H9 (cell line): ENCODE results near the gene ENPP5. TPM values are rescaled to one million over a fixed set of nuclear protein-coding genes. Genes with fewer than 3 reads are reported as not detected.

Source experiments
- DNase-seq: peaks from one replicate; pipeline ENCODE4 v3.0.0-alpha.2; 2017
- H2AFZ ChIP-seq: one replicate; pipeline ENCODE4 v1.6.1; 2013; ENCODE audit warnings: mild to moderate bottlenecking, low read length, control low read depth, moderate library complexity
- H2AK5ac ChIP-seq: 2 replicates; pipeline ENCODE4 v1.6.1; 2013; ENCODE audit warnings: low read length, control low read depth, mixed read lengths; ENCODE audit not compliant: insufficient read length
- H2BK120ac ChIP-seq: one replicate; pipeline ENCODE4 v1.6.1; 2013; ENCODE audit warnings: low read depth, mild to moderate bottlenecking, low read length, control low read depth, inconsistent platforms; ENCODE audit not compliant: poor library complexity, severe bottlenecking
- H2BK12ac ChIP-seq: 2 replicates; pipeline ENCODE4 v1.6.1; 2013; ENCODE audit warnings: low read length, control low read depth, mixed read lengths, low read depth; ENCODE audit not compliant: insufficient read length
- H2BK15ac ChIP-seq: 2 replicates; pipeline ENCODE4 v1.6.1; 2013; ENCODE audit warnings: low read depth, low read length, control low read depth
- H2BK20ac ChIP-seq: one replicate; pipeline ENCODE4 v1.6.1; 2013; ENCODE audit warnings: low read depth, mild to moderate bottlenecking, low read length, control low read depth, inconsistent platforms; ENCODE audit not compliant: poor library complexity, severe bottlenecking
- H2BK5ac ChIP-seq: 2 replicates; pipeline ENCODE4 v1.6.1; 2013; ENCODE audit warnings: low read length, control low read depth, mixed read lengths; ENCODE audit not compliant: insufficient read length
- H3K14ac ChIP-seq: 2 replicates; pipeline ENCODE4 v1.6.1; 2013; ENCODE audit warnings: low read length, control low read depth; ENCODE audit not compliant: insufficient read depth
- H3K18ac ChIP-seq: 2 replicates; pipeline ENCODE4 v1.6.1; 2013; ENCODE audit warnings: low read depth, mild to moderate bottlenecking, mixed read lengths, low read length, control low read depth; ENCODE audit not compliant: insufficient read length
- H3K23ac ChIP-seq: 2 replicates; pipeline ENCODE4 v1.6.1; 2013; ENCODE audit warnings: low read length, control low read depth, mixed read lengths, low read depth; ENCODE audit not compliant: insufficient read length
- H3K23me2 ChIP-seq: 2 replicates; pipeline ENCODE4 v1.6.1; 2013; ENCODE audit warnings: low read depth, mild to moderate bottlenecking, mixed read lengths, low read length, control low read depth; ENCODE audit not compliant: insufficient read length, poor library complexity, severe bottlenecking
- H3K27ac ChIP-seq: 2 replicates; pipeline ENCODE4 v1.5.1; 2013; ENCODE audit warnings: low read length, control low read depth, mixed read lengths, low read depth; ENCODE audit not compliant: insufficient read length
- H3K27me3 ChIP-seq: 2 replicates; pipeline ENCODE4 v1.6.1; 2013; ENCODE audit warnings: low read length, control low read depth, inconsistent platforms; ENCODE audit not compliant: insufficient read depth
- H3K4ac ChIP-seq: 2 replicates; pipeline ENCODE4 v1.6.1; 2013; ENCODE audit warnings: low read depth, mild to moderate bottlenecking, control low read depth, inconsistent platforms, low read length, moderate library complexity
- H3K4me1 ChIP-seq: 2 replicates; pipeline ENCODE4 v1.6.1; 2013; ENCODE audit warnings: low read length, control low read depth, inconsistent platforms; ENCODE audit not compliant: insufficient read depth
- H3K4me2 ChIP-seq: 2 replicates; pipeline ENCODE4 v1.6.1; 2013; ENCODE audit warnings: low read length, control low read depth, mixed read lengths; ENCODE audit not compliant: insufficient read length, insufficient read depth
- H3K56ac ChIP-seq: 2 replicates; pipeline ENCODE4 v1.6.1; 2013; ENCODE audit warnings: low read depth, mild to moderate bottlenecking, mixed read lengths, low read length, control low read depth; ENCODE audit not compliant: insufficient read length
- H3K79me1 ChIP-seq: 2 replicates; pipeline ENCODE4 v1.6.1; 2013; ENCODE audit warnings: low read depth, mild to moderate bottlenecking, moderate library complexity, low read length, control low read depth, inconsistent platforms; ENCODE audit not compliant: insufficient read depth, poor library complexity, severe bottlenecking
- H3K79me2 ChIP-seq: 2 replicates; pipeline ENCODE4 v1.6.1; 2013; ENCODE audit warnings: low read length, control low read depth, inconsistent platforms; ENCODE audit not compliant: insufficient read depth
- H3K9ac ChIP-seq: 2 replicates; pipeline ENCODE4 v1.6.1; 2013; ENCODE audit warnings: low read length, control low read depth, mixed read lengths; ENCODE audit not compliant: insufficient read length; ENCODE audit errors: extremely low read depth
- H3K9me3 ChIP-seq: one replicate; pipeline ENCODE4 v1.6.1; 2013; ENCODE audit warnings: low read depth, low read length, inconsistent platforms; ENCODE audit not compliant: control insufficient read depth
- H3T11ph ChIP-seq: one replicate; pipeline ENCODE4 v1.6.1; 2013; ENCODE audit warnings: mild to moderate bottlenecking, low read length, control low read depth, inconsistent platforms
- H4K20me1 ChIP-seq: one replicate; pipeline ENCODE4 v1.6.1; 2013; ENCODE audit not compliant: control insufficient read depth, insufficient read length, insufficient read depth
- H4K5ac ChIP-seq: 2 replicates; pipeline ENCODE4 v1.6.1; 2013; ENCODE audit warnings: low read depth, mild to moderate bottlenecking, mixed read lengths, low read length, control low read depth; ENCODE audit not compliant: insufficient read length
- H4K8ac ChIP-seq: replicated peaks from 2 replicates; pipeline ENCODE4 v1.6.1; 2013; ENCODE audit warnings: low read length, control low read depth, mixed read lengths, low read depth; ENCODE audit not compliant: insufficient read length
- H4K91ac ChIP-seq: 2 replicates; pipeline ENCODE4 v1.6.1; 2013; ENCODE audit warnings: low read depth, mild to moderate bottlenecking, moderate library complexity, mixed read lengths, low read length, control low read depth; ENCODE audit not compliant: insufficient read length
- H3K27ac Mint-ChIP-seq, 3 experiments: 2 replicates in 2 of 3; 3 replicates in 1 of 3; pipeline ENCODE4 v1.8.0; 2020 to 2021; ENCODE audit warnings: mixed read lengths in 3 of 3, mild to moderate bottlenecking in 1 of 3, moderate library complexity in 1 of 3
- H3K27me3 Mint-ChIP-seq: 2 replicates; pipeline ENCODE4 v1.8.0; 2021; ENCODE audit warnings: low read depth, mild to moderate bottlenecking, moderate library complexity, mixed read lengths
- H3K36me3 Mint-ChIP-seq, 3 experiments: 2 replicates in 2 of 3; 3 replicates in 1 of 3; pipeline ENCODE4 v1.8.0; 2020 to 2021; ENCODE audit warnings: low read depth in 3 of 3, mixed read lengths in 3 of 3; ENCODE audit not compliant: insufficient read depth in 1 of 3
- H3K4me1 Mint-ChIP-seq, 2 experiments: 2 replicates each; pipeline ENCODE4 v1.8.0; 2020; ENCODE audit warnings: mixed read lengths in 2 of 2
- H3K4me3 Mint-ChIP-seq, 2 experiments: 2 replicates in 1 of 2; 3 replicates in 1 of 2; pipeline ENCODE4 v1.8.0; 2020 to 2021; ENCODE audit warnings: mild to moderate bottlenecking in 2 of 2, mixed read lengths in 2 of 2, moderate library complexity in 1 of 2
- H3K9me3 Mint-ChIP-seq, 2 experiments: 2 replicates in 1 of 2; 3 replicates in 1 of 2; pipeline ENCODE4 v1.8.0; 2020; ENCODE audit warnings: mild to moderate bottlenecking in 2 of 2, mixed read lengths in 2 of 2, moderate library complexity in 1 of 2
- WGBS: extraction: QIAGEN DNeasy Blood & Tissue Kit; methylation state at CpG from one replicate; pipeline ENCODE4 v1.1.7; 2013; ENCODE audit warnings: missing lambda C conversion rate, low lambda C conversion rate, mixed read lengths; ENCODE audit not compliant: insufficient read length; ENCODE audit errors: extremely low coverage; 5-methylcytosine and 5-hydroxymethylcytosine counted together
- total RNA-seq: library from RNA; stranded (reverse); gene quantifications from 2 replicates; pipeline ENCODE4 v1.2.1, GENCODE V29; 2021
- TF ChIP-seq, protein P1 (sequence below): fragments of 200-600 bp; sonication (generic); conservative IDR thresholded peaks from 3 replicates; pipeline ENCODE4 v1.8.0; 2021; ENCODE audit warnings: antibody characterized with exemption, mild to moderate bottlenecking

The ENPP5 gene
- total RNA-seq, 1 experiment from 2014 or later: 4.6 TPM

DNA sequence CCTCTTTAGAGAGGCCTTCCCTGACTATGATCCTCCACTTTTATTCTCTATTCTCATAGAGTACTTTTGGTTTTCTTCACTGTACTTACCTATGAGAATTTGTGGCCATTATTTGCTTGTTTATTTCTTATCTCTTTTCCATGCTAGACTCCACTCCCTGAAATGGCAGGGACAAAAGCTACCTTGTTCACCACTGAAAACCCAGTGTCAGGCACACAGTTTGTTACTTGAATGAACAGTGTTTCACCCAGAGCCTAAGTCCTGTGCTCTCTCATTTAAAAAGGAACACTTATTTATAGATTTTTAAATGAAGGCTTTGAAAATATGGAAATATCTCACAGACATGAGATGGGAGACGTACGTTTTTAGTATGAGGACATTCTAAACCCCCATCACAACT, 47.7 kb upstream of the ENPP5 start:
- Histone ChIP-seq H3K4me2 (no peak overlapping the region), H3T11ph (no peak overlapping the region), H4K5ac (no peak overlapping the region), H2BK5ac (no peak overlapping the region), H3K56ac (no peak overlapping the region), H3K9ac (no peak overlapping the region), H3K27me3 (no peaks in the 10 kb centered on the region), H2AFZ (no peak overlapping the region), H3K4ac (no peak overlapping the region), H3K79me1 (no peaks in the 10 kb centered on the region), H3K27ac (no peak overlapping the region), H2BK120ac (no peak overlapping the region), H3K23ac (no peak overlapping the region), H3K18ac (no peak overlapping the region), H4K20me1 (no peaks in the 10 kb centered on the region), H3K4me1 (no peaks in the 10 kb centered on the region), H2AK5ac (no peak overlapping the region), H3K9me3 (no peaks in the 10 kb centered on the region), H3K79me2 (no peaks in the 10 kb centered on the region), H2BK12ac (no peak overlapping the region), H3K23me2 (no peaks in the 10 kb centered on the region), H4K91ac (no peak overlapping the region), H4K8ac (no peak overlapping the region), H2BK15ac (no peak overlapping the region), H2BK20ac (no peak overlapping the region), H3K14ac (no peak overlapping the region)
- TF ChIP-seq, protein P1, sequence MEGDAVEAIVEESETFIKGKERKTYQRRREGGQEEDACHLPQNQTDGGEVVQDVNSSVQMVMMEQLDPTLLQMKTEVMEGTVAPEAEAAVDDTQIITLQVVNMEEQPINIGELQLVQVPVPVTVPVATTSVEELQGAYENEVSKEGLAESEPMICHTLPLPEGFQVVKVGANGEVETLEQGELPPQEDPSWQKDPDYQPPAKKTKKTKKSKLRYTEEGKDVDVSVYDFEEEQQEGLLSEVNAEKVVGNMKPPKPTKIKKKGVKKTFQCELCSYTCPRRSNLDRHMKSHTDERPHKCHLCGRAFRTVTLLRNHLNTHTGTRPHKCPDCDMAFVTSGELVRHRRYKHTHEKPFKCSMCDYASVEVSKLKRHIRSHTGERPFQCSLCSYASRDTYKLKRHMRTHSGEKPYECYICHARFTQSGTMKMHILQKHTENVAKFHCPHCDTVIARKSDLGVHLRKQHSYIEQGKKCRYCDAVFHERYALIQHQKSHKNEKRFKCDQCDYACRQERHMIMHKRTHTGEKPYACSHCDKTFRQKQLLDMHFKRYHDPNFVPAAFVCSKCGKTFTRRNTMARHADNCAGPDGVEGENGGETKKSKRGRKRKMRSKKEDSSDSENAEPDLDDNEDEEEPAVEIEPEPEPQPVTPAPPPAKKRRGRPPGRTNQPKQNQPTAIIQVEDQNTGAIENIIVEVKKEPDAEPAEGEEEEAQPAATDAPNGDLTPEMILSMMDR: no peak
- no peak for DNase-seq
- H3K27me3 Mint-ChIP-seq: peaks cover 36% of the 10 kb centered on the region
- no peak overlapping the region for H3K4me3 Mint-ChIP-seq
- H3K4me1 Mint-ChIP-seq: peaks cover 4 to 10% of the 10 kb centered on the region in 2 experiments
- no peak overlapping the region; a peak in 1 of 7 replicates for H3K27ac Mint-ChIP-seq
- H3K9me3 Mint-ChIP-seq: no peaks in the 10 kb centered on the region
- no peaks in the 10 kb centered on the region for H3K36me3 Mint-ChIP-seq
- no CpG with 5 or more reads among the region's 2 CpGs for WGBS
